Ectodermal cell (in vitro differentiated cells): ENCODE data around the gene UFL1. TPM values are rescaled to one million over a fixed set of nuclear protein-coding genes. Genes with fewer than 3 reads are reported as not detected.
"Not testable (repeated sequence)": the region's sequence is repeated elsewhere in the genome, so short reads cannot be mapped to it uniquely, and the experiment has no call there.

Experiments used
- H3K27ac ChIP-seq: 2 replicates; pipeline ENCODE4 v1.7.0; 2013; ENCODE audit warnings: mild to moderate bottlenecking, low read depth, low read length; ENCODE audit not compliant: insufficient read depth, poor library complexity, severe bottlenecking
- H3K27me3 ChIP-seq: 2 replicates; pipeline ENCODE4 v1.7.0; 2013; ENCODE audit warnings: mild to moderate bottlenecking, low read length; ENCODE audit not compliant: insufficient read depth, control insufficient read depth, poor library complexity, severe bottlenecking
- H3K36me3 ChIP-seq: one replicate; pipeline ENCODE4 v1.7.0; 2013; ENCODE audit warnings: low read length; ENCODE audit not compliant: control insufficient read depth, insufficient read depth
- H3K4me1 ChIP-seq: one replicate; pipeline ENCODE4 v1.7.0; 2013; ENCODE audit warnings: low read length; ENCODE audit not compliant: control insufficient read depth, insufficient read depth
- H3K4me3 ChIP-seq: 2 replicates; pipeline ENCODE4 v1.7.0; 2013; ENCODE audit warnings: low read depth, low read length, control low read depth; ENCODE audit not compliant: insufficient read depth
- H3K9me3 ChIP-seq: 2 replicates; pipeline ENCODE4 v1.7.0; 2013; ENCODE audit warnings: mild to moderate bottlenecking, low read length, moderate library complexity; ENCODE audit not compliant: control insufficient read depth
- WGBS, 2 experiments: methylation state at CpG; one replicate each; pipeline ENCODE4 v1.1.7; 2013; ENCODE audit warnings: missing lambda C conversion rate in 2 of 2; 5-methylcytosine and 5-hydroxymethylcytosine counted together
- polyA plus RNA-seq, 4 experiments: library from polyadenylated mRNA; stranded (reverse); fragments of 50-300 nt; gene quantifications; one replicate each; pipeline ENCODE4 v1.2.3, GENCODE V29; 2013

Gene UFL1
- 22.9 TPM for polyA plus RNA-seq (2013, experiment 1 of 4)
- 23.1 TPM for polyA plus RNA-seq (2013, experiment 2 of 4)
- polyA plus RNA-seq (2013, experiment 3 of 4): 22.6 TPM
- polyA plus RNA-seq (2013, experiment 4 of 4): 24.5 TPM

- Histone ChIP-seq H3K27ac (peak within 1 kb of the TSS; percentile 90), H3K36me3 (no peaks in the 10 kb centered on the region), H3K9me3 (no peaks in the 10 kb centered on the region), H3K4me1 (no peaks in the 10 kb centered on the region), H3K27me3 (no peaks in the 10 kb centered on the region), H3K4me3 (peak within 1 kb of the TSS; percentile 89)
- 0% methylated on average over 63 of the region's 63 CpGs for WGBS, 2 experiments
Observed at GRCh38 chr6:96521644-96522464, at the start of gene UFL1. Gene UFL1 (plus strand): TSS chr6:96521806. CDS start chr6:96521874, 68 bp downstream.

- 73 to 77% methylated on average over 2 of the region's 2 CpGs for WGBS, 2 experiments
- not testable (repeated sequence) for H3K4me3 ChIP-seq, H3K36me3 ChIP-seq
Observed at GRCh38 chr6:96472291-96472690, 49.3 kb upstream of the UFL1 start.

GRCh38 chr6:96478695-96479094 lies 42.9 kb upstream of the UFL1 start:
- Histone ChIP-seq H3K4me1 (no peaks in the 10 kb centered on the region), H3K27ac (no peak overlapping the region), H3K9me3 (no peaks in the 10 kb centered on the region), H3K4me3 (no peak overlapping the region), H3K36me3 (no peaks in the 10 kb centered on the region), H3K27me3 (no peaks in the 10 kb centered on the region)
- 90 to 92% methylated on average over 5 of the region's 5 CpGs for WGBS, 2 experiments

More at GRCh38 chr6:96472291-96472690, 49.3 kb upstream of the UFL1 start:
- H3K4me1 ChIP-seq, H3K9me3 ChIP-seq, H3K27ac ChIP-seq, H3K27me3 ChIP-seq: not testable (repeated sequence)

- H3K4me3 ChIP-seq: no peak overlapping the region
- H3K4me1 ChIP-seq: no peaks in the 10 kb centered on the region
- WGBS, 2 experiments: 94 to 100% methylated on average over 1 to 2 of the region's 2 CpGs
- H3K36me3 ChIP-seq: no peaks in the 10 kb centered on the region
- H3K27me3 ChIP-seq: no peaks in the 10 kb centered on the region
- no peaks in the 10 kb centered on the region for H3K9me3 ChIP-seq
- no peak overlapping the region for H3K27ac ChIP-seq
Observed at GRCh38 chr6:96491926-96492325, 29.7 kb upstream of the UFL1 start.

DNA sequence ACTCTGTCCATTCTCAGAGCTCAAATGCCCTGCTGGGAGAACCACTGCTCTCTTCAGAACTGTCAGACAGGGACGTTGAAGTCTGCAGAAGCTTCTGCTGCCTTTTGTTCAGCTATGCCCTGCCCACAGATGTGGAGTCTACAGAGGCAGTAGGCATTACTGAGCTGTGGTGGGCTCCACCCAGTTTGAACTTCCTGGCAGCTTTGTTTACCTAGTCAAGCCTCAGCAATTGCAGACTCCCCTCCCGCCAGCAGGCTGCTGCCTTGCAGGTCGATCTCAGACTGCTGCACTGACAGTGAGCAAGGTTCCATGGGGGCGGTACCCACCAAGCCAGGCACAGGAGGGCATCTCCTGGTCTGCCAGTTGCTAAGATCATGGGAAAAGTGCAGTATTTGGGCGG lies 21.8 kb upstream of the UFL1 start:
- Histone ChIP-seq H3K9me3 (no peaks in the 10 kb centered on the region), H3K4me3 (no peak overlapping the region), H3K27me3 (no peaks in the 10 kb centered on the region), H3K27ac (no peak overlapping the region), H3K36me3 (no peaks in the 10 kb centered on the region), H3K4me1 (no peaks in the 10 kb centered on the region)
- 86 to 94% methylated on average over 5 of the region's 5 CpGs for WGBS, 2 experiments

DNA sequence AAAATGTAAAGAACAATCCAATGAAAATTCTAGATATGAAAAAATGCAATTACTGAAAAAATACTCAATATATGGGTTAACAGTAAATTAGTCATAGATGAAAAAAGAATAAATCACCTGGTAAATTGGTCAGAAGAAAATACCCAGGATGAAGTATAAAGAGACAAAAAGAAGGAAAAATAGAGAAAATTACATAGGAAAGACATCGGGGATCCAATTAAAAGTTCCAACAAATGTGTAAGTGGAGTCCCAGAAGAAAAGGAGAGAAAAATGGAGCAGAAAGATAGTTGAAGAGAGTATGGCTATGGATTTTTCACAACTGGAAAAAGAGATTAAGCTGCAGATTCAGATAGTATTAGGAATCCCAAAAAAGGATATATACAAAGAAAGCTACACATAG lies 18.7 kb upstream of the UFL1 start:
- Histone ChIP-seq H3K4me1 (no peaks in the 10 kb centered on the region), H3K27ac (no peak overlapping the region), H3K9me3 (no peaks in the 10 kb centered on the region), H3K27me3 (no peaks in the 10 kb centered on the region), H3K4me3 (no peak overlapping the region), H3K36me3 (no peaks in the 10 kb centered on the region)
- 95 to 96% methylated on average over 1 of the region's 1 CpG for whole genome bisulfite sequencing, 2 experiments

DNA sequence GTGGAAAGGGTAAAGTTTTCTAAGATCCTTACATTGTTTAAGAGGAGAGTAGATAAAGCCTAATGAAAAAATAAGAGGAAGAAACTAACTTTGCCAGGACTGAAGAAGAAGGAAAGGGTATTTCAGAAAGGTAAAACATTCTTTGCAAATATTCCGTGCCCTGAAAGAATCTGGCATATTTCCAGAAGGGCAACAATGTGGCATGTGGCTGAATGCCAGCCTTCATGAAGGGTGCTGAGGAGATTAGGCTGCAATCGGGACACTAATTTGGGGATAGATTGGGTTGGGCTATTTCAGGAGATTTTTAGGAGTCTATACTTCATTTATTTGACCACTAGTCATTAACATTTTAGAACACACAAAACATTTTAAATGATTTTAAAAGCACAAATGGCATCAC lies 16.2 kb upstream of the UFL1 start:
- Histone ChIP-seq H3K27ac (no peak overlapping the region), H3K4me3 (no peak overlapping the region), H3K27me3 (no peaks in the 10 kb centered on the region), H3K4me1 (no peaks in the 10 kb centered on the region), H3K9me3 (no peaks in the 10 kb centered on the region), H3K36me3 (peaks cover 5% of the 10 kb centered on the region)
- WGBS, 2 experiments: 87 to 99% methylated on average over 2 of the region's 2 CpGs

DNA sequence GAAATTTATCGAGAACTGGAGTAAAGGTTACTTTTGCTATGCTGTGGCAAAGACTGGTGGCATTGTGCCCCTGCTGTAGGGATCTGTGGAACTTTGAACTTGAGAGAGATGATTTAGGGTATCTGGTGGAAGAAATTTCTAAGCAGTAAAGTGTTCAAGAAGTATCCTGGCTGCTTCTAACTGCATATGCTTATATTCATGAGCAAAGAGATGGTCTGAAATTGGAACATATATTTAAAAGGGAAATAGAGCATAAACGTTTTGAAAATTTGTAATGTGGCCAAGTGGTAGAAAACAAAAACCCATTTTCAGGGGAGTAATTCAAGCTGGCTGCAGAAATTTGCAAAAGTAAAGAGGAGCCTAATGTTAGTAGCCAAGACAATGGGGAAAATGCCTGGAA lies 12.3 kb upstream of the UFL1 start:
- Histone ChIP-seq H3K9me3 (no peaks in the 10 kb centered on the region), H3K27me3 (no peaks in the 10 kb centered on the region), H3K27ac (no peak overlapping the region), H3K4me1 (no peaks in the 10 kb centered on the region), H3K36me3 (peaks cover 5% of the 10 kb centered on the region), H3K4me3 (no peak overlapping the region)
- WGBS, 2 experiments: 83 to 84% methylated on average over 2 of the region's 2 CpGs

DNA sequence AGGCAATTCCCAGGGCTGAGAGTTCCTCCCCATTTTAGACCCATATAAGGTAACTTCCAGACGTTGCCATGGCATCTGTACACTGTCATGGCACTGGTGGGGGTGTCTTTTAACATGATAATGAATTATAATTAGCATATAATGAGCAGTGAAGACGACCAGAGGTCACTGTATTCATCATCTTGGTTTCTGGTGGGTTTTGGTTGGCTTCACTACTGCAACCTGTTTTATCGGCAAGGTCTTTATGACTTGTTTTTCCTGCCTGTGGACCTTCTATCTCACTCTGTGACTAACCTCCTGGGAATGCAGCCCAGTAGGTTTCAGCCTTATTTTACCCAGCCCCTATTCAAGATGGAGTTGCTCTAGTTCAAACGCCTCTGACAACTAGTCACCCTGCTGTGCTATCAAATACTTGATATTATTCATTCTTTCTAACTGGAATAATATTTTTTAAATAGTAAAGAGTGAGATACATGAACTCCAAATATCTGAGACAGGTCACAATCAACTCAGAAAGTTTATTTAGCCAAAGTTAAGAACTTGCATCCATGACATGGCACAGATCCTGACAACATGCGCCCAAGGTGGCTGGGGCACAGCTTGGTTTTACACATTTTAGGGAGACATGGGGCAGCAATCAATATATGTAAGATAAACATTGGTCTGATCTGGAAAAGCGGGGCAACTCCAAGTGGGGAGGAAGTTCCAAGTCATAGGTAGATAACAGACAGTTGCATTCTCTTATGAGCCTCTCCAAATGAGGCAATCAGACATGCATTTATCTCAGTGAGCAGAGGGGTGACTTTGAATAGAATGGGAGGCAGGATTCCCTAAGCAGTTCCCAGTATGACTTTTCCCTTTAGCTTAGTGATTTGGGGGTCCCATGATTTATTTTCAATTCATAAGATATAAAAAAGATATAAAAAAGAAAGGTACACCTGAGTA lies 1.2 kb upstream of the UFL1 start:
- Histone ChIP-seq H3K9me3 (no peaks in the 10 kb centered on the region), H3K27ac (no peak overlapping the region), H3K4me3 (peak overlapping the region; percentile 89), H3K36me3 (no peaks in the 10 kb centered on the region), H3K27me3 (no peaks in the 10 kb centered on the region), H3K4me1 (no peaks in the 10 kb centered on the region)
- 53 to 59% methylated on average over 4 to 5 of the region's 6 CpGs for WGBS, 2 experiments

- WGBS, 2 experiments: 0 to 1% methylated on average over 6 of the region's 8 CpGs
- H3K9me3 ChIP-seq: no peaks in the 10 kb centered on the region
- peak overlapping the region; percentile 61 for H3K27ac ChIP-seq
- no peaks in the 10 kb centered on the region for H3K27me3 ChIP-seq
- peak overlapping the region; percentile 89 for H3K4me3 ChIP-seq
- H3K36me3 ChIP-seq: no peaks in the 10 kb centered on the region
- H3K4me1 ChIP-seq: no peaks in the 10 kb centered on the region
Observed at GRCh38 chr6:96521306-96521643, 331 bp upstream of the UFL1 start.
